Right ventricle myocardium superior (tissue), 1 donor: ENCODE results near the gene CALHM2. TPM values are rescaled to one million over a fixed set of nuclear protein-coding genes. Genes with fewer than 3 reads are reported as not detected.
"Not testable (repeated sequence)": the region's sequence is repeated elsewhere in the genome, so short reads cannot be mapped to it uniquely, and the experiment has no call there.

Source experiments
- ATAC-seq: fragments of 200-7000 bp; cut with Tn5 transposase; one replicate; pipeline ENCODE4 v1.9.1; 2020; ENCODE audit warnings: mild to moderate bottlenecking; ENCODE audit not compliant: poor library complexity
- DNase-seq: peaks from one replicate; pipeline ENCODE4 v3.0.0-alpha.2; 2020
- intact Hi-C: fragments of 100-400 bp; cut with DNase I; formaldehyde crosslinking; loops from one replicate; pipeline ENCODE4 v1.11.2; 2022
- total RNA-seq: library from RNA; stranded (reverse); fragmentation: NEBNext Ultra II Directional; extraction: Animal tissue kit (Norgen Biotek cat#: 25700); gene quantifications from one replicate; pipeline ENCODE4 v1.2.1, GENCODE V29; 2021
- donor health status: DM: no; HTN: yes; CAD: no; lungs with severe emphysema.

CALHM2 gene
- total RNA-seq, 1 donor from 2014 or later, result 11.6 TPM

- DNase-seq, result peak; percentile 71
- ATAC-seq, result peak; percentile 39
- intact Hi-C loops, result no loop called here
Measured at GRCh38 chr10:103433858-103434257, 18.3 kb downstream of the CALHM2 start.

- ATAC-seq (no peak), DNase-seq (no peak)
- intact Hi-C loops, result no loop called here
Measured at GRCh38 chr10:103431902-103432301, 20.3 kb downstream of the CALHM2 start.

- ATAC-seq, result no peak
- intact Hi-C loops, result no loop called here
- no peak for DNase-seq
Measured at GRCh38 chr10:103429647-103430046, 22.5 kb downstream of the CALHM2 start.

- DNase-seq (no peak), ATAC-seq (no peak)
- intact Hi-C loops, result no loop called here
Measured at GRCh38 chr10:103428989-103429643, 23.1 kb downstream of the CALHM2 start.

GRCh38 chr10:103427866-103428265 is 24.3 kb downstream of the CALHM2 start:
- DNase-seq (no peak), ATAC-seq (no peak)
- intact Hi-C loops, result no loop called here

GRCh38 chr10:103423748-103424147 is 28.4 kb downstream of the CALHM2 start:
- no peak for ATAC-seq
- intact Hi-C loops, result no loop called here
- DNase-seq, result no peak

GRCh38 chr10:103419101-103419500 is 33.1 kb downstream of the CALHM2 start:
- intact Hi-C loops, result no loop called here
- ATAC-seq (no peak), DNase-seq (no peak)

GRCh38 chr10:103417601-103418000 is 34.6 kb downstream of the CALHM2 start:
- ATAC-seq, result no peak
- DNase-seq, result no peak
- intact Hi-C loops, result loop anchor here (2.0 kb wide), 1 partner anchor 67 kb away; no protein-coding TSS in a partner anchor

- ATAC-seq, DNase-seq: not testable (repeated sequence)
- intact Hi-C loops, result loop anchor here (2.0 kb wide), 1 partner anchor 68 kb away; no protein-coding TSS in a partner anchor
Measured at GRCh38 chr10:103417148-103417469, 35.1 kb downstream of the CALHM2 start.

- intact Hi-C loops, result loop anchor here (2.0 kb wide), 1 partner anchor 68 kb away; no protein-coding TSS in a partner anchor
- DNase-seq (no peak), ATAC-seq (peak; percentile 65)
Measured at GRCh38 chr10:103416436-103417147, 35.6 kb downstream of the CALHM2 start.

GRCh38 chr10:103415581-103415980 is 36.6 kb downstream of the CALHM2 start:
- DNase-seq (no peak), ATAC-seq (no peak)
- intact Hi-C loops, result no loop called here

- intact Hi-C loops, result no loop called here
- ATAC-seq, result no peak
- no peak for DNase-seq
Measured at GRCh38 chr10:103413564-103413963, 38.6 kb downstream of the CALHM2 start.

GRCh38 chr10:103397191-103397825 is 54.9 kb downstream of the CALHM2 start:
- intact Hi-C loops, result no loop called here
- DNase-seq (no peak), ATAC-seq (no peak)

GRCh38 chr10:103396789-103397087 is 55.4 kb downstream of the CALHM2 start:
- intact Hi-C loops, result no loop called here
- DNase-seq, result no peak
- no peak for ATAC-seq

Other genes starting within 250 kb of the CALHM2 start
- gene RPEL1, start 206.5 kb downstream of the CALHM2 start, total RNA-seq, result not detected
- gene INA, start 175.2 kb downstream of the CALHM2 start, total RNA-seq, result not detected
- gene PCGF6, start 101.2 kb downstream of the CALHM2 start, total RNA-seq, result 5.4 TPM
- gene TAF5, start 84.4 kb downstream of the CALHM2 start, total RNA-seq, result 2.7 TPM
- gene ATP5MK, start 55.9 kb downstream of the CALHM2 start, total RNA-seq, result 1,162 TPM
- gene PDCD11, start 55.7 kb downstream of the CALHM2 start, total RNA-seq, result 10.1 TPM
- not detected for gene CALHM1, start 6.5 kb upstream of the CALHM2 start, total RNA-seq
- not detected for gene CALHM3, start 26.9 kb upstream of the CALHM2 start, total RNA-seq
- 0.05 TPM for gene NEURL1, start 41.3 kb upstream of the CALHM2 start, total RNA-seq